C4-2B (cell line): ENCODE measurements around the gene MGAT1.

ENCODE experiments used
- CTCF ChIP-seq: fragments of 450-650 bp; conservative IDR thresholded peaks from 2 replicates; pipeline ENCODE4 v1.5.1; 2017; ENCODE audit warnings: mild to moderate bottlenecking
- ZFX ChIP-seq: fragments of 450-650 bp; IDR thresholded peaks from 2 replicates; pipeline ENCODE4 v1.6.1; 2017

- TF ChIP-seq CTCF (no peak), ZFX (no peak)
Measured at GRCh38 chr5:180771839-180772238, 30.8 kb downstream of the MGAT1 start.
